H9 (cell line): ENCODE measurements around the gene POLR3B. TPM values are rescaled to one million over a fixed set of nuclear protein-coding genes. Genes with fewer than 3 reads are reported as not detected.

ENCODE experiments used
- DNase-seq: peaks from one replicate; pipeline ENCODE4 v3.0.0-alpha.2; 2017
- H2AFZ ChIP-seq: one replicate; pipeline ENCODE4 v1.6.1; 2013; ENCODE audit warnings: mild to moderate bottlenecking, low read length, control low read depth, moderate library complexity
- H2AK5ac ChIP-seq: 2 replicates; pipeline ENCODE4 v1.6.1; 2013; ENCODE audit warnings: low read length, control low read depth, mixed read lengths; ENCODE audit not compliant: insufficient read length
- H2BK120ac ChIP-seq: one replicate; pipeline ENCODE4 v1.6.1; 2013; ENCODE audit warnings: low read depth, mild to moderate bottlenecking, low read length, control low read depth, inconsistent platforms; ENCODE audit not compliant: poor library complexity, severe bottlenecking
- H2BK12ac ChIP-seq: 2 replicates; pipeline ENCODE4 v1.6.1; 2013; ENCODE audit warnings: low read length, control low read depth, mixed read lengths, low read depth; ENCODE audit not compliant: insufficient read length
- H2BK15ac ChIP-seq: 2 replicates; pipeline ENCODE4 v1.6.1; 2013; ENCODE audit warnings: low read depth, low read length, control low read depth
- H2BK20ac ChIP-seq: one replicate; pipeline ENCODE4 v1.6.1; 2013; ENCODE audit warnings: low read depth, mild to moderate bottlenecking, low read length, control low read depth, inconsistent platforms; ENCODE audit not compliant: poor library complexity, severe bottlenecking
- H2BK5ac ChIP-seq: 2 replicates; pipeline ENCODE4 v1.6.1; 2013; ENCODE audit warnings: low read length, control low read depth, mixed read lengths; ENCODE audit not compliant: insufficient read length
- H3K14ac ChIP-seq: 2 replicates; pipeline ENCODE4 v1.6.1; 2013; ENCODE audit warnings: low read length, control low read depth; ENCODE audit not compliant: insufficient read depth
- H3K18ac ChIP-seq: 2 replicates; pipeline ENCODE4 v1.6.1; 2013; ENCODE audit warnings: low read depth, mild to moderate bottlenecking, mixed read lengths, low read length, control low read depth; ENCODE audit not compliant: insufficient read length
- H3K23ac ChIP-seq: 2 replicates; pipeline ENCODE4 v1.6.1; 2013; ENCODE audit warnings: low read length, control low read depth, mixed read lengths, low read depth; ENCODE audit not compliant: insufficient read length
- H3K23me2 ChIP-seq: 2 replicates; pipeline ENCODE4 v1.6.1; 2013; ENCODE audit warnings: low read depth, mild to moderate bottlenecking, mixed read lengths, low read length, control low read depth; ENCODE audit not compliant: insufficient read length, poor library complexity, severe bottlenecking
- H3K27ac ChIP-seq: 2 replicates; pipeline ENCODE4 v1.5.1; 2013; ENCODE audit warnings: low read length, control low read depth, mixed read lengths, low read depth; ENCODE audit not compliant: insufficient read length
- H3K27me3 ChIP-seq: 2 replicates; pipeline ENCODE4 v1.6.1; 2013; ENCODE audit warnings: low read length, control low read depth, inconsistent platforms; ENCODE audit not compliant: insufficient read depth
- H3K4ac ChIP-seq: 2 replicates; pipeline ENCODE4 v1.6.1; 2013; ENCODE audit warnings: low read depth, mild to moderate bottlenecking, control low read depth, inconsistent platforms, low read length, moderate library complexity
- H3K4me1 ChIP-seq: 2 replicates; pipeline ENCODE4 v1.6.1; 2013; ENCODE audit warnings: low read length, control low read depth, inconsistent platforms; ENCODE audit not compliant: insufficient read depth
- H3K4me2 ChIP-seq: 2 replicates; pipeline ENCODE4 v1.6.1; 2013; ENCODE audit warnings: low read length, control low read depth, mixed read lengths; ENCODE audit not compliant: insufficient read length, insufficient read depth
- H3K56ac ChIP-seq: 2 replicates; pipeline ENCODE4 v1.6.1; 2013; ENCODE audit warnings: low read depth, mild to moderate bottlenecking, mixed read lengths, low read length, control low read depth; ENCODE audit not compliant: insufficient read length
- H3K79me1 ChIP-seq: 2 replicates; pipeline ENCODE4 v1.6.1; 2013; ENCODE audit warnings: low read depth, mild to moderate bottlenecking, moderate library complexity, low read length, control low read depth, inconsistent platforms; ENCODE audit not compliant: insufficient read depth, poor library complexity, severe bottlenecking
- H3K79me2 ChIP-seq: 2 replicates; pipeline ENCODE4 v1.6.1; 2013; ENCODE audit warnings: low read length, control low read depth, inconsistent platforms; ENCODE audit not compliant: insufficient read depth
- H3K9ac ChIP-seq: 2 replicates; pipeline ENCODE4 v1.6.1; 2013; ENCODE audit warnings: low read length, control low read depth, mixed read lengths; ENCODE audit not compliant: insufficient read length; ENCODE audit errors: extremely low read depth
- H3K9me3 ChIP-seq: one replicate; pipeline ENCODE4 v1.6.1; 2013; ENCODE audit warnings: low read depth, low read length, inconsistent platforms; ENCODE audit not compliant: control insufficient read depth
- H3T11ph ChIP-seq: one replicate; pipeline ENCODE4 v1.6.1; 2013; ENCODE audit warnings: mild to moderate bottlenecking, low read length, control low read depth, inconsistent platforms
- H4K20me1 ChIP-seq: one replicate; pipeline ENCODE4 v1.6.1; 2013; ENCODE audit not compliant: control insufficient read depth, insufficient read length, insufficient read depth
- H4K5ac ChIP-seq: 2 replicates; pipeline ENCODE4 v1.6.1; 2013; ENCODE audit warnings: low read depth, mild to moderate bottlenecking, mixed read lengths, low read length, control low read depth; ENCODE audit not compliant: insufficient read length
- H4K8ac ChIP-seq: replicated peaks from 2 replicates; pipeline ENCODE4 v1.6.1; 2013; ENCODE audit warnings: low read length, control low read depth, mixed read lengths, low read depth; ENCODE audit not compliant: insufficient read length
- H4K91ac ChIP-seq: 2 replicates; pipeline ENCODE4 v1.6.1; 2013; ENCODE audit warnings: low read depth, mild to moderate bottlenecking, moderate library complexity, mixed read lengths, low read length, control low read depth; ENCODE audit not compliant: insufficient read length
- H3K27ac Mint-ChIP-seq, 3 experiments: 2 replicates in 2 of 3; 3 replicates in 1 of 3; pipeline ENCODE4 v1.8.0; 2020 to 2021; ENCODE audit warnings: mixed read lengths in 3 of 3, mild to moderate bottlenecking in 1 of 3, moderate library complexity in 1 of 3
- H3K27me3 Mint-ChIP-seq: 2 replicates; pipeline ENCODE4 v1.8.0; 2021; ENCODE audit warnings: low read depth, mild to moderate bottlenecking, moderate library complexity, mixed read lengths
- H3K36me3 Mint-ChIP-seq, 3 experiments: 2 replicates in 2 of 3; 3 replicates in 1 of 3; pipeline ENCODE4 v1.8.0; 2020 to 2021; ENCODE audit warnings: low read depth in 3 of 3, mixed read lengths in 3 of 3; ENCODE audit not compliant: insufficient read depth in 1 of 3
- H3K4me1 Mint-ChIP-seq, 2 experiments: 2 replicates each; pipeline ENCODE4 v1.8.0; 2020; ENCODE audit warnings: mixed read lengths in 2 of 2
- H3K4me3 Mint-ChIP-seq, 2 experiments: 2 replicates in 1 of 2; 3 replicates in 1 of 2; pipeline ENCODE4 v1.8.0; 2020 to 2021; ENCODE audit warnings: mild to moderate bottlenecking in 2 of 2, mixed read lengths in 2 of 2, moderate library complexity in 1 of 2
- H3K9me3 Mint-ChIP-seq, 2 experiments: 2 replicates in 1 of 2; 3 replicates in 1 of 2; pipeline ENCODE4 v1.8.0; 2020; ENCODE audit warnings: mild to moderate bottlenecking in 2 of 2, mixed read lengths in 2 of 2, moderate library complexity in 1 of 2
- WGBS: extraction: QIAGEN DNeasy Blood & Tissue Kit; methylation state at CpG from one replicate; pipeline ENCODE4 v1.1.7; 2013; ENCODE audit warnings: missing lambda C conversion rate, low lambda C conversion rate, mixed read lengths; ENCODE audit not compliant: insufficient read length; ENCODE audit errors: extremely low coverage; 5-methylcytosine and 5-hydroxymethylcytosine counted together
- total RNA-seq: library from RNA; stranded (reverse); gene quantifications from 2 replicates; pipeline ENCODE4 v1.2.1, GENCODE V29; 2021
- TF ChIP-seq, protein P1 (sequence below): fragments of 200-600 bp; sonication (generic); conservative IDR thresholded peaks from 3 replicates; pipeline ENCODE4 v1.8.0; 2021; ENCODE audit warnings: antibody characterized with exemption, mild to moderate bottlenecking

Gene POLR3B
- total RNA-seq, 1 experiment from 2014 or later: 13.4 TPM

- TF ChIP-seq, protein P1, sequence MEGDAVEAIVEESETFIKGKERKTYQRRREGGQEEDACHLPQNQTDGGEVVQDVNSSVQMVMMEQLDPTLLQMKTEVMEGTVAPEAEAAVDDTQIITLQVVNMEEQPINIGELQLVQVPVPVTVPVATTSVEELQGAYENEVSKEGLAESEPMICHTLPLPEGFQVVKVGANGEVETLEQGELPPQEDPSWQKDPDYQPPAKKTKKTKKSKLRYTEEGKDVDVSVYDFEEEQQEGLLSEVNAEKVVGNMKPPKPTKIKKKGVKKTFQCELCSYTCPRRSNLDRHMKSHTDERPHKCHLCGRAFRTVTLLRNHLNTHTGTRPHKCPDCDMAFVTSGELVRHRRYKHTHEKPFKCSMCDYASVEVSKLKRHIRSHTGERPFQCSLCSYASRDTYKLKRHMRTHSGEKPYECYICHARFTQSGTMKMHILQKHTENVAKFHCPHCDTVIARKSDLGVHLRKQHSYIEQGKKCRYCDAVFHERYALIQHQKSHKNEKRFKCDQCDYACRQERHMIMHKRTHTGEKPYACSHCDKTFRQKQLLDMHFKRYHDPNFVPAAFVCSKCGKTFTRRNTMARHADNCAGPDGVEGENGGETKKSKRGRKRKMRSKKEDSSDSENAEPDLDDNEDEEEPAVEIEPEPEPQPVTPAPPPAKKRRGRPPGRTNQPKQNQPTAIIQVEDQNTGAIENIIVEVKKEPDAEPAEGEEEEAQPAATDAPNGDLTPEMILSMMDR: no peak
- Mint-ChIP-seq H3K27ac (peak overlapping the region in 1 of 3 experiments; percentile 42; a peak in 1 of 7 replicates), H3K4me1 (peaks cover 11 to 12% of the 10 kb centered on the region in 2 experiments), H3K4me3 (no peak overlapping the region), H3K9me3 (no peaks in the 10 kb centered on the region), H3K36me3 (peaks cover 0 to 9% (median 0%) of the 10 kb centered on the region in 3 experiments; a peak in 3 of 7 replicates), H3K27me3 (no peaks in the 10 kb centered on the region)
- Histone ChIP-seq H3K18ac (no peak overlapping the region), H2AFZ (no peak overlapping the region), H2BK15ac (no peak overlapping the region), H3K4me2 (no peak overlapping the region), H3K9ac (no peak overlapping the region), H3K9me3 (no peaks in the 10 kb centered on the region), H2BK20ac (no peak overlapping the region), H3K14ac (no peak overlapping the region), H2BK5ac (no peak overlapping the region), H3K27ac (no peak overlapping the region), H2AK5ac (no peak overlapping the region), H3K56ac (no peak overlapping the region), H3K4me1 (no peaks in the 10 kb centered on the region; the same call in 1 of the 2 replicates), H3K23ac (no peak overlapping the region), H4K91ac (no peak overlapping the region), H3T11ph (no peak overlapping the region), H4K8ac (no peak overlapping the region), H4K5ac (no peak overlapping the region), H2BK120ac (no peak overlapping the region), H3K79me2 (no peaks in the 10 kb centered on the region), H2BK12ac (no peak overlapping the region), H3K23me2 (no peaks in the 10 kb centered on the region), H3K27me3 (no peaks in the 10 kb centered on the region), H3K4ac (no peak overlapping the region), H4K20me1 (no peaks in the 10 kb centered on the region), H3K79me1 (no peaks in the 10 kb centered on the region)
- DNase-seq: no peak
- WGBS: no CpG with 5 or more reads among the region's 9 CpGs
Measured at GRCh38 chr12:106506691-106507090, 149.1 kb downstream of the POLR3B start.
